Measurements from ENCODE around the gene LRRC27.

The LRRC27 gene

DNA sequence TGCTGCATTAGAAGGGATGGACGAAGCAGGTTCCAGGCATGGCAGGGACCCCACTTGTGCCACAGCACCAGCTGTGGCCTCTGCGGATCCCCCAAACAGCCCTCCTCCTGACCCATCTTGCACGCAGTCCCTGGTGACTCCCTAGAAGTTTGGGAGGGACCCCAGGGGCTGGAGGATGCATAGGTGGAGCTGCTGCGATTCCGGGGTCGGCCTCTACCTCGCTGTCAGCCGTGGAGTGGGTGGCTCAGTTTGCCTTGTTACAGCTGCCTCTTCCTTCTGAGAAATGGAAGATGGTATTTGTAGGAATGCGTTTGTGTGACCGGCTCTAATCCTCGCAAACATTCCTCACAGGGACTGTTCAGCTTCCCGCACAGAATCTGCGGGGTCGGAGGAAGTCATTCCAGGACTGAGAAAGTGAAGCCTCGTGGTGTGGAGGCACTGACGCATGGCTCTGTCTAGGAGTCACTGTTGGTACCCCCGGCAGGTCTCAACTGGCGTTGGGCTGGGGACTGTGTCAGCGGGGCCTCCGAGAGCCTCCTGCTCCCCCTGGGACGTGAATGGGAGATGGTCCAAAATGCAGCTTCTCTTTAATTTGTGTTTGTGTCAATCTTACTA lies 82.5 kb downstream of the LRRC27 start:
- DNase-seq (ENCODE audit: low read depth, low spot score): no peak

- no peak for DNase-seq (ENCODE audit: low read depth, low spot score)
These were observed 83.3 kb downstream of the LRRC27 start for GRCh38 chr10:132415255-132415654.

DNA sequence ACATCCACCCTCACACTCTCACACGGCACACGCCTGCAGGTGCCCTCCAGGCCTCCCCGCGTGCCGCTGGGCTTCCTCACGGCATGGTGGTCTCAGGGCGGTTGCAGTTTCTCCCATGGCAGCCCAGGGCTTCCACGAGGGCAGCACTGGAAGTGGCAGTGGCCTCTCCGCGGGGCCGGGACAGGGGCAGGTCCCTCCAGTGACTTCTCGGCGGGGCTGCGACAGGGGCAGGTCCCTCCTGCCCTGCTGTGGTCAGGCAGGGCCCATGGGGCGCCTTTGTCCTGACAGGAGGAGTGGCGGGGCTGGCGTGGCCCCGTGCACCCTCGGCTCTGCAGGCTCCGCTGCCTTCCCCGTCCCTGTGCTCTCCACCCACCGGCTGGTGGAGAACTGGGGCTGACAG lies 84.0 kb downstream of the LRRC27 start:
- DNase-seq (ENCODE audit: low read depth, low spot score): no peak

DNA sequence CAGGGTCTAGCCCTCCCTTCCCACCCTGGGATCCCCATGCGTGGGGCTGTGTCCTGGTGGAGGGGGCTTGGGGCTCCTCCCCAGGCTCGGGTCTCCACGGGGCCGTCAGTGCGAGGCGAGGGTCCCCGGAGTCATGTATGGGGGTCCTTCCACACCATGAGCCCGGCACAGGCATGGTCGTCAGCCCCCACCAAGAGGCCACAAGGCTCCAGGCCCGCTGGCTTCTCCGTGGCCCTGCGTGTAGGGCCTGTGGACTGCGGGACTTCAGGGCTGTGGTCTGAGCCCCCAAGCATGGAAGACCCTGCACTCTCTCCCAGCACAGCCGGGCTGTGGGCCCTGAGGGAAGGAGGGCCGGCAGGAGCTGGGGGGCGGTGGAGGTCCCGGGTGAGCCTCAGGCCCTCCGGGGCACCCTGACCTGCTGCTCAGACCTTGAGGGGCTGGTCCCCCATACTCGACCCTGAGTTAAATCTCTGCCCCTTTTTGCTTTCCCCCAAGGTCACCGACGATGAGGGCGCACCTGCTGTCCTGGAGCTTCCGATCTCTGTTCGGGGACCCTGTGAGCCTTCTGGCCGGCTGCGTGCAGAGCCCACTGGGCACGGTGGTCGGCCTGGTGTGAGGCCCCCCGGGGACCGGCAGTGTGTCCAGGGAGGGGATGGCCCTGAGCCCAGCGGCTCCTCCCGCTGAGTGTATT lies 84.7 kb downstream of the LRRC27 start:
- no peak for DNase-seq (ENCODE audit: low read depth, low spot score)

- no peak for DNase-seq (ENCODE audit: low read depth, low spot score)
These were observed 85.4 kb downstream of the LRRC27 start for GRCh38 chr10:132417257-132417910.

DNA sequence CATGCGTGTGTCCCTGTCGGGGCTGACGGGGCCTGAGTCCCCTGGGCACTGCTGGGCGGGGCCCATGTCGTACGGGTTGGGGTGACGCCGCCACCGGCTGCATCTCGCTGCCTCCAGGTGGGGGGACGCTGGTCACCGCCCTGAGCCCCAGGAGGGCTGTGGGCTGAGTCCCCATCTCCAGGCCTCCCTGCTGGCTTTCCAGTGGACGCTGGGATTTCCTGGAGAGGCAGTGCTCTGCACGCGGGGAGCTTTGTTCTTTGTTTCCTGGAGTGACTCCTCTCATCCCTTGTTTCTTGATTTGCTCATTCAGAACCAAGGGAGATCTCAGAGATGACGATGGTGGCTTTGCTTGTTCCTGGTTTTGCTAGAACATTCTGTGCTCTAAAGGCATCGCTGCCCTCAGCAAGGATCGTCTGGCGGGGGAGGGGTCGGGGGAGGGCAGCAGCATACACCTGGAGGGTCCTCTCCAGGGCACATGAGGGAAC lies 86.0 kb downstream of the LRRC27 start:
- DNase-seq (ENCODE audit: low read depth, low spot score): no peak

DNA sequence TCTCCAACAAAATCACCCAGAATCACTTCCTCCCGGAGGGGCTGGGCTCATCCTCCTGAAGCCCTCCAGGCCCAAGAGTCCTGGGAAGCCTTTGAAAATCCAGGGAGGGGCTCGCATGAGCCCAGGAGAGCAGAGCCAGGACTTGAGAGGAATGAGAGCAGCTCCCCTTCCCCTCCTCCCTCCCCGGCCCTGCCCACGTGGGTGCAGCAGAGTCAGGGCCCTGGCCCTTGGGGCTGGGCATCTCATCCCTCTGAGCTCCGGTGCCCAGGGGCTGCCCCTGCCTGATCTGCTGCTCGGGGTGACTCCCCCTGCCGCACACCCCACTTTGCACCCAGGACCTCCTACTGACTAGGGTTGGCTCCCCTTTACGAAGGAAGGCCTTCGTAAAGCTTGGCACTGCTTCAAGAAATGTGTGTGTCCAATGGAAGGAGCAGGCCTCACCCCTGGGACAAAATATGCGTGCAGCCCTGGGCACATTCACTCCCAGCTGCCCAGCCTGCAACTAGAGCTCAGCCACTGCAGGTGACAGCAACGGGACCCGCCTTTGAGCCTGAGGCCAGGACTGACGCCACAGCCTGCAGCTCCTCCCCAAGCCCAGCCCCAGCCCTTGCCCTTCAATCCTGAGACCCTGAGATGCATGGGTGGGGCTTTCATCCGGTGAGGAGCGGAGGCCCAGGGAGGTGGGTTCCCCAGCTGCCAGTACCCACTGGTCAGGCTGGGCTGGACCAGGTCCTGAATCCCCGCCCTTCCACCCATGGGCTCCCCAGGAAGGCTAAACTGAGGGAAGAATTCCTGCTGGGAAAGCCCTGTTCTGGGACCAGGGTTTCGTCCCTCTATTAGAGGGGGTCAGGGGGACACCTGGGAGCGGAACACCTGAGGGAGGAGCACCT lies 86.8 kb downstream of the LRRC27 start:
- DNase-seq (ENCODE audit: low read depth, low spot score): peak; percentile 73

DNA sequence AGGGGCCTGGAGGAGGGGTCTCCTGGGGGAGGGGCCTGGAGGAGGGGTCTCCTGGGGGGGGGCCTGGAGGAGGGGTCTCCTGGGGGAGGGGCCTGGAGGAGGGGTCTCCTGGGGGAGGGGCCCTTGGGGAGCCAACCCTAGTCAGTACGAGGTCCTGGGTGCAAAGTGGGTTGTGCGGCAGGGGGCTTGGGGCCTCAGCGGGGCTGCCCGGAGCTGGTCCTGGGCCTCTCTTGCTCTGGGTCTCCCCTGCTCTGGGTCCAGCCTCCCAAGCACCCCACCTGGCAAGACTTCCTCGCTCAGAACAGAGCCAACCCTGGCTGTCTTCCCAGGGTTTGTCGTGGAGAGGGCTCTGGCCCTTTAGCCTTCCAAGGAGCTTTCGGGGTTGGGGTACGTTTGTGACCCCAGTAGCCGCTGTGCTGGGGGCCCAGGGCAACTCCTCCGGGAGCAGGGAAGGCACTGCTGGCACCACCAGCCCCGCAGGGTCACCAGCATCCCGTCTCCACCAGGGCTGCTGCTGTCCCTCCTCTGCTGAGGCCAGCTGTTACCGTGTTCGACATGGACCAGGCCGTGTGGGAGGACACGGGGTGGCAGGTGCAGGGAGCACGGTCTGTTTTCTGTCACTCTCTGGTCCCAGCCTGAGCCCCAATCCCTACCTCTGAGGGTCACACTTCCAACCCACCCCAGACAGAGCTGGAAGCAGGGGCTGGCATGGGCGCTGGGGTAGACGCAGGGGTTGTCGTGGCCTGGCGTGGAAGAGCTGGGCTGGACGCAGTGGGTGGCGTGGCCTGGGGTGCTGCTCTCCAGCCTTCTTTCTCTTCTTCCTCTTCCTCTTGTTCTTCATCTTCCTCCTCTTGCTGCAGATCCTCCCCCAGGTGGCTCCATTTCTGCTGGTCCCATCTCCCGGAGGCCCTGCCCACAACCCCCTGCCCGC lies 87.8 kb downstream of the LRRC27 start:
- no peak for DNase-seq (ENCODE audit: low read depth, low spot score)

DNA sequence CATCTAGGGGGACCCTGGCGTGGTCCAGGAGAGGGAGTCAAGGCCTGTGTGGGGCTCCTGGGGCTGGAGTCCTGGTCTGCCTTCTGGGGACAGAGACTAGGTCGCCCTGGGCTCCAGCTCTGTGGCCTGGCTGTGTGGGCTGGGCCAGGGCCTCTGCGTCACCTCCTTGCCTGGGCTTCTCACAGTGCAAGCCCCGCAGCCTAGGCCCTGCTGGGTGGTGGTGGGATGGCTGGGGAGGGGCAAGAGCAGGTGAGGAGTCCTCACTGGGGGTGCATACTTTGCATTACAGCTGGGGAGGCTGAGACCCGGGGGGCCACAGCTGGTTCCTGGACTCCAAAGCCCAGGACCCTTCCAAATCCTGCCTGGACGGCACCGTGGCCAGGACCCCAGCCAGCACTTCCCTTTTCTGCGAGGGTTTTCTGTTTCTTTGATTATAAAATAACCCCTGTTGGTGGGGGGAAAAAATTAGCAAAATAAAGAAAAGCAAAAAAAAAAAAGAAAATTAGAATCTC lies 88.5 kb downstream of the LRRC27 start:
- no peak for DNase-seq (ENCODE audit: low read depth, low spot score)

DNA sequence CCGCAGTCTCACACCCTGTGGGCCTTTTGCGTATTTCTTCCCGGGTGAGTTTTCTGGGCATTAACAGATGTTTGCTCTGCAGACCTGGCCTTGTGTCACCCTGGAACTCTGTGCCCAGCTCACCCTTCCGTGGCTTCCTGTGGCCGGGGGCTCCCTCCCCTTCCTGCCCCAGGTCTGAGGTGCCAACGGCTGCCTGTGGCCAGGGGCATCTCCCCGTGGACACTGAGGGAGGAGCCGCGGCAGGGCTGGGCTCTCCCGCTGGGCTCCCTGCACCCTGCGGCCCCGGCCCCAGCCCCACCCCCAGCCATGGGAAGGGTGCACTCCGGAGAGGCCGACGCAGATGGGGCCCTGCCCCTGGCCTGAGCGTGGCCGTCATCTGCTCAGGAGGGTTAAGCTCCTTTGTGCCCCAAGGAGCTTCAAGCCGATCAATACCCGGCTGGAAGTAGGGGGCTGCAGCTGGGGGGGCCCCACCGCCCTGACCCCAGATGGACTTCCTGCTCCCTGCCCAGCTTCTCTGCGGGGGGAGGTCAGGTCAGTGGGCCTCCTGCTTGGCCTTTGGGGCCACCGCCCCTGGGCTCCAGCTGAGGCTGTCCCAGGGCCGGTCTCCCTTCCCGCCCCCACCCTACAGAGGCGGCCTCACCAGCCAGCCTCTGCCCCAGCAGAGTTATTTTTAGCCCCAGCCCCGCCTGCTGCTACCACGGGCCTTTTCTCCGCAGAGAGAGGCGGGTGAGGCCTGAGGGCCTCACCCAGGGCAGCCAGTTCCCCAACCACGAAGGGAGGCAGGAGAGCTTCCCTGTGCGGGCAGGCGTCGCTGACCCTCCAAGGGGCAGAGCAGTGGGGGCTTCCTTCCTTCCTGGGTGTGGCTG lies 89.2 kb downstream of the LRRC27 start:
- no peak for DNase-seq (ENCODE audit: low read depth, low spot score)

DNA sequence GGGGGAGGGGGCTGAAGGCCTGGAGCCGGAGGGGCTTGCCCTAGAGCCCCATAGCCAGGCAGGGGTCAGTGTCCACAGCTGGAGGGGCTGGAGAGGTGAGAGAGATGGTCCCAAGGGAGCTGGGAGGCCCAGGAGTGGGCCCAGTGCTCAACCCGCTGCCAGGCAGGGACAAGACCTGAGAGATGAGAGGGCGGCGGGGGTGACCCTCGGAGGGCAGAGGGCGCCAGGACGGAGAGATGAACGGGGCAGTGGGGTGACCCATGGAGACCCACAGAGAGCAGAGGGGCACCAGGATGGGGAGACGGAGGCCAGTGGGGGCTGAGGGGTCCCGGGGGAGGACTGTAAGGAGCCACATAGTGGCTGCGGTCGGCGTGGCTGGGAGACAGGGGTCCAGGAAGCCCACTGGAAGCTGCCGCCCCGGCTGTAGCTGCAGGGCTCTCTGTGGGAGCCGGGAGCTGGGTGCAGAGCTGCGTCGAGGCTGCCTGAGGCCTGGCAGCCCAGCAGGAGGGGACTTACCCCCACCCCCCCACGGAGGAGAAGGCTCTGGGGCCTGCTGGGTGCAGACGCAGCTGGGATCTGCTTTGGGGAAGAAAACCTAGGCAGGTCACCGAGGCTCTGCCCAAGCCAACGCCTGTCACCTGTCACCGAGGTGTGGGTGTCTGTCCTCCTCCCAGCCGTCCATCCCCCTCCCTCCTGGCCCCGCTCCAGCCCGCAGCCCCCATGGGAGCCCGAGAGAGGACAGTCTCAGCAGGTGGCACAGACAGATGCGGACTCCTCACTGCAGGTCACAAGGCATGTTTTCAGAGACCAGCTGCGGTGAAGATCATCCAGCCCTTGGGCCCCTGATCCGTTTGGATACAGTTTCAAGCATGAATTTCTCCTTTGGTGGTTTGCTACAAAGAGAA lies 90.1 kb downstream of the LRRC27 start:
- no peak for DNase-seq (ENCODE audit: low read depth, low spot score)

- no peak for DNase-seq (ENCODE audit: low read depth, low spot score)
These were observed 91.2 kb downstream of the LRRC27 start for GRCh38 chr10:132422903-132423825.

DNA sequence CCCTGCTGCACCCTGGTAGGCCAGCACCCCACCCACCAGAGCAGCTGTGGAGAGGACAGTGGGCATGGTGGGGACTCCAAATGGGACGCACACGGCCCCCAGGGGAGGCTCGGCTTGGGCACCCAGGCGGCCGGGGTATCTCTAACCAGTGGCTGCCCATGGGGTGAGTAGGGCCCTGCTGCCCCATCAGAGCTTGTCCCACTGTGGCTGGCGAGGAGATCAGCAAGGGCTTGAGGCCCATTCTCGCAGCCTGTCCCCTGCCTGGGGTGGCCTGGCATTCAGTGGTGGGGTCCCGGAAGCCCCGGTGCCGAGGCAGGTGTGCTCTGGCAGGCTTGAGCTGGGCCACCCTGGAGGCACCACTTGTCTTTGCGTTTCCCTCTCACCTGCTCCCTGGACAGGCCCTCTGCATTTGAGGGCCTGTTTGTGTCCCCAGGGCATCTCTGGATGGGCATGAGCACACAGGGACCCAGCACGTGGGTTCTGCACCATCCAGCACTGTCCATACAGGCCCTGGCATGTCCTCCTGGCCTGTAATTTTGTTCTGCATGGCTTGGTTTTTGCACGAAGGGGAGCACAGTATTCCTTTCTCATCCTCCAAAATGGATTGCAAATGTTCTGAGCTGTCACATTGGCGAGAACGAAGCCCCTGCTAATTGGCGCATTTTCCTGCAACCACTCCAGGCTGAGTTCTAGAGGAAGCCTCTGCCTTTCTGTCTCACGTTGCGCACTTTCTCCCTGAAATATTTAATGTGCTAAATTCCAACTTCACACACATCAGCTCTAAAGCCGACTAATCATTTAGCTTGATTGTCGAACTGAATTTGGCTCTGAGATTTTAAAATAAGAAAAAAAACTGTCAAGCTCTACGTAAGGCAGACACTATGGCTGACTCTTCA lies 92.2 kb downstream of the LRRC27 start:
- DNase-seq (ENCODE audit: low read depth, low spot score): no peak

DNA sequence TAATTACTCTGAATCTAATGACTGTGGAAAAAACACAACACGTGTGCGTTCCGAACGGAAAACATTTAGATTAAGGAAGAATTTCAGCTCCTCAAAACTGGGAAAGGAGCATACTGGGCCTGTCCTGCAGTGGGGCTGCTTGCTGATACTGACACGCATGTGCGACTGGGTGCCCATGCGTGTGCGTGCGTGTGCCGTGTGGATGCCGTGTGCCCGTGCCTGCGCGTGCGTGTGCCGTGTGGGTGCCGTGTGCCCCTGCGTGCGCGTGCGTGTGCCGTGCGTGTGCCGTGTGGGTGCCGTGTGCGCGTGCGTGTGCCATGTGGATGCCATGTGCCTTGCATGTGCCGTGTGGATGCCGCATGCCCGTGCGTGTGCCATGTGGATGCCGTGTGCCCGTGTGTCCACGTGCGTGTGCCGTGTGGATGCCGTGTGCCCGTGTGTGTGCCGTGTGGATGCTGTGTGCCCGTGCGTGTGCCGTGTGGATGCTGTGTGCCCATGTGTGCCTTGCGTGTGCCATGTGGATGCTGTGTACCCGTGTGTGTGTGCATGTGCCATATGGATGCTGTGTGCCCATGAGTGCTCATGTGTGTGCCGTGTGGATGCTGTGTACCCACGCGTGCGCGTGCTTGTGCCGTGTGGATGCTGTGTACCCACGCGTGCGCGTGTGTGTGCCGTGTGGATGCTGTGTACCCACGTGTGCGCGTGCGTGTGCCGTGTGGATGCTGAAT lies 93.2 kb downstream of the LRRC27 start:
- no peak for DNase-seq (ENCODE audit: low read depth, low spot score)

GRCh38 chr10:132425757-132426155 lies 93.8 kb downstream of the LRRC27 start:
- no peak for DNase-seq (ENCODE audit: low read depth, low spot score)
